GM12874 (cell line): ENCODE data around the gene ATF1.

Experiments
- CTCF ChIP-seq: IDR thresholded peaks from 2 replicates; pipeline ENCODE4 v1.5.1; 2011; ENCODE audit warnings: low read depth, mild to moderate bottlenecking, control low read depth, low read length, moderate library complexity; ENCODE audit not compliant: insufficient read depth

Gene ATF1

GRCh38 chr12:50820177-50820576 lies 56.3 kb downstream of the ATF1 start:
- no peak for TF ChIP-seq CTCF

- no peak for TF ChIP-seq CTCF
These were observed 58.2 kb downstream of the ATF1 start for GRCh38 chr12:50822082-50822481.

- no peak for TF ChIP-seq CTCF
These were observed 61.0 kb downstream of the ATF1 start for GRCh38 chr12:50824914-50825313.

- TF ChIP-seq CTCF, result no peak
These were observed 61.5 kb downstream of the ATF1 start for GRCh38 chr12:50825372-50825838.

- TF ChIP-seq CTCF, result no peak
These were observed 64.2 kb downstream of the ATF1 start for GRCh38 chr12:50828121-50828520.

- TF ChIP-seq CTCF, result no peak
These were observed 65.0 kb downstream of the ATF1 start for GRCh38 chr12:50828886-50829285.

- TF ChIP-seq CTCF, result no peak
These were observed 75.1 kb downstream of the ATF1 start for GRCh38 chr12:50839042-50839441.
